AG04450 (cell line): ENCODE measurements around the gene ICOS. TPM values are rescaled to one million over a fixed set of nuclear protein-coding genes. Genes with fewer than 3 reads are reported as not detected.

Experiments
- CTCF ChIA-PET: fragments of 300-600, 350-600 bp; formaldehyde crosslinking; extraction: SDS; loops from one replicate; lab custom pipeline; 2022; ENCODE audit warnings: antibody characterized with exemption, inconsistent platforms; lab: Charles Lee
- POLR2A ChIA-PET: fragments of 350-600 bp; formaldehyde crosslinking; extraction: SDS; loops from one replicate; lab custom pipeline; 2021; ENCODE audit warnings: antibody characterized with exemption, inconsistent platforms; lab: Yijun Ruan, JAX
- DNase-seq: peaks from one replicate; pipeline ENCODE4 v3.0.0-alpha.2; 2011; ENCODE audit warnings: low read depth, low spot score
- H3K27ac ChIP-seq: one replicate; pipeline ENCODE4 v1.5.1; 2012; ENCODE audit warnings: low read depth, low read length, control low read depth
- H3K27me3 ChIP-seq: one replicate; pipeline ENCODE4 v1.6.0; 2012; ENCODE audit warnings: low read length; ENCODE audit not compliant: control insufficient read depth, insufficient read depth
- H3K4me3 ChIP-seq: 2 replicates; pipeline ENCODE4 v1.5.1; 2011; ENCODE audit warnings: mild to moderate bottlenecking, low read depth, low read length, control low read depth
- H3K9me3 ChIP-seq: 2 replicates; pipeline ENCODE4 v1.5.1; 2012; ENCODE audit warnings: low read length; ENCODE audit not compliant: control insufficient read depth, insufficient read depth
- polyA plus RNA-seq: library from polyadenylated mRNA; depleted of rRNA; stranded (reverse); fragments of >200 nt; gene quantifications from 2 replicates; pipeline ENCODE4 v1.2.3, GENCODE V29; 2011; rRNA removed
- TF ChIP-seq, protein P1 (sequence below): IDR thresholded peaks from 2 replicates; pipeline ENCODE4 v1.5.1; 2011; ENCODE audit warnings: low read depth, low read length, control low read depth, inconsistent platforms

ICOS gene
- polyA plus RNA-seq, 1 experiment: not detected

DNA sequence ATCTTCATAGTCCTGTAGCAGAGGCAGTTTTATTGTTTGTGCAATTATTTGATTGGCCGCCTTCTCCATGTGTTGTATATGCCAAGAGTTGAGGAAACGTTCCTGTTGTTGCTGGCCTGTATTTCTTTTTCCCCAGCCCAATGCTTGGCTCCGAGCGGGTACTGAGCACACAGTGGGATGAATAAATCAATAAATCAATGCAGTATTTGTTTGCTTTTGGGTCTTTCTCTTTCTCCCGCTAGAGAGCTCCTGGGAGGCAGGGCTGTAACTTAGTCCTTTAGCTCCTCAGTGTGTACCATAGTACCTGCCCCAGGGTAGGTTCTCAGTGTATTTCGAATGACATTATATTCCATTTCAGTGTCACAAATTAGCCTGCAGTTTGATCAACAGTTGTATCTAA is 71.8 kb downstream of the ICOS start:
- H3K9me3 ChIP-seq: no peaks in the 10 kb centered on the region
- CTCF ChIA-PET: no interaction called here
- H3K27me3 ChIP-seq: no peaks in the 10 kb centered on the region

DNA sequence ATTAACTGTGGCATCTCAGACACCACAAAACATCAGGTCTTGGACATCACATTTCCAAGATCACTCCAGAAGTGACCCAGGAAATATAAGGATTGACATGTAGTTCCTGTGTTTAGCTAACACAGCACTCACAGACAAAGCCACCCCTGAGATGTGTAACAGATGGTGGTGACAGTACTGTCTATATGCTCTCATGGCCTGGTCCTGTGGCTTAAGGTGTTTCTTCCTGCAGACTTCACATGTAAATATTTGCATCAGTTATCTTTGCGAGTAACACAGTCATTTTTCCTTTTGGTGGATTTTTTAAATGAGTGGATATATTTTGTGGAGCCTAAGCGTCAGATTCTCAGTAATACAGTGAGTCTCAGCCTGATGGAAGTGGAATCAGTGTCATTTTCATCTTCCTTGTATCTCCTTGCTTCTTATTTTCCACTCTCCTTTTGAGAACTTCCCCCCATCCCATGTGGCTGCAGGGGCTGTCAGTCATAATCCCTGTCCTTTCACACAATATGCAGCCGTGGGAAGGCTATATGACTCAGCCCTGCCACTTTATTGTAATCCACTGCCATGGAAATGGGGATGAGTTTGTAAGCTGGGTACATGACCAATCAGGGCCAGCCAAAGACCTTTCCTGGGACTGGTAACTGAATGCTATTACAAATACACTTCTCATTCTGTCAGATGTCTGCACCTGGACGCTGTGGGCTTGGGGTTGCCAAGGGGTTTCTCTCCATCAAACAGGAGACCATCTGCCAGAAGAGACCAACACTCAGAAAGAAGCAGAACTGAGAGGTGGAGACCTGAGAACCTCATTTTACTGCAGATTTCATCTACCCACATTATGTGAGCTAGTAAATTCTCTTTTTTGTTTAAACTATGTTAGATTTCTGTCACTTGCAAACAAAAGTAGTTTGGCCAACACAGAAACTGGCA is 74.3 kb downstream of the ICOS start:
- TF ChIP-seq, protein P1, sequence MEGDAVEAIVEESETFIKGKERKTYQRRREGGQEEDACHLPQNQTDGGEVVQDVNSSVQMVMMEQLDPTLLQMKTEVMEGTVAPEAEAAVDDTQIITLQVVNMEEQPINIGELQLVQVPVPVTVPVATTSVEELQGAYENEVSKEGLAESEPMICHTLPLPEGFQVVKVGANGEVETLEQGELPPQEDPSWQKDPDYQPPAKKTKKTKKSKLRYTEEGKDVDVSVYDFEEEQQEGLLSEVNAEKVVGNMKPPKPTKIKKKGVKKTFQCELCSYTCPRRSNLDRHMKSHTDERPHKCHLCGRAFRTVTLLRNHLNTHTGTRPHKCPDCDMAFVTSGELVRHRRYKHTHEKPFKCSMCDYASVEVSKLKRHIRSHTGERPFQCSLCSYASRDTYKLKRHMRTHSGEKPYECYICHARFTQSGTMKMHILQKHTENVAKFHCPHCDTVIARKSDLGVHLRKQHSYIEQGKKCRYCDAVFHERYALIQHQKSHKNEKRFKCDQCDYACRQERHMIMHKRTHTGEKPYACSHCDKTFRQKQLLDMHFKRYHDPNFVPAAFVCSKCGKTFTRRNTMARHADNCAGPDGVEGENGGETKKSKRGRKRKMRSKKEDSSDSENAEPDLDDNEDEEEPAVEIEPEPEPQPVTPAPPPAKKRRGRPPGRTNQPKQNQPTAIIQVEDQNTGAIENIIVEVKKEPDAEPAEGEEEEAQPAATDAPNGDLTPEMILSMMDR: no peak
- CTCF ChIA-PET: no interaction called here
- DNase-seq: no peak
- POLR2A ChIA-PET: no interaction called here
- H3K9me3 ChIP-seq: no peaks in the 10 kb centered on the region
- H3K27ac ChIP-seq: no peak overlapping the region
- H3K4me3 ChIP-seq: no peak overlapping the region
- H3K27me3 ChIP-seq: no peaks in the 10 kb centered on the region

More for the DNA sequence above, 71.8 kb downstream of the ICOS start:
- POLR2A ChIA-PET: no interaction called here
- Histone ChIP-seq H3K4me3 (no peak overlapping the region), H3K27ac (no peak overlapping the region)
- no peak for DNase-seq
- TF ChIP-seq, protein P1: no peak

Other genes starting within 250 kb of the ICOS start
- not detected in 2 replicates for gene CD28, start 230.1 kb upstream of the ICOS start, polyA plus RNA-seq
- gene CTLA4, start 69.0 kb upstream of the ICOS start, polyA plus RNA-seq: not detected in 2 replicates